GM19452 (cell line): ENCODE results near the gene PCNX4.

Experiments used
- ATAC-seq: cut with Tn5 transposase; IDR thresholded peaks from one replicate; pipeline ENCODE4 v1.9.1; 2021; ENCODE audit not compliant: unreplicated experiment

PCNX4 gene

DNA sequence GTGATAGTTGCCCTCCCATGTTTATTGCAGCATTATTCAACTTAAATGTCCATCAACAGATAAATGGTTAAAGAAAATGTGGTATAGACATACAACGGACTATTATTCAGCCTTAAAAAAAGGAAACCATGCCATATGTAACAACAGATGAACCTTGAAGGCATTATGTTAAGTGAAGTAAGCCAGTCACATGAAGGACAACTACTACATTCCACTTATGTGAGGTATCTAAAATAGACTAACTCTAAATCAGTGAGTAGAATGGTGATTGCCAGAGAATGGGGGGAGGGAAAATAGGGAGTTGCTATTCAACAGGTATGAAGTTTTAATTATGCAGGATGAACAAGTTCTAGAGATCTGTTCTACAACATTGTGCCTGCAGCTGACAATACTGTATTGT is 10.1 kb downstream of the PCNX4 start:
- no peak for ATAC-seq

DNA sequence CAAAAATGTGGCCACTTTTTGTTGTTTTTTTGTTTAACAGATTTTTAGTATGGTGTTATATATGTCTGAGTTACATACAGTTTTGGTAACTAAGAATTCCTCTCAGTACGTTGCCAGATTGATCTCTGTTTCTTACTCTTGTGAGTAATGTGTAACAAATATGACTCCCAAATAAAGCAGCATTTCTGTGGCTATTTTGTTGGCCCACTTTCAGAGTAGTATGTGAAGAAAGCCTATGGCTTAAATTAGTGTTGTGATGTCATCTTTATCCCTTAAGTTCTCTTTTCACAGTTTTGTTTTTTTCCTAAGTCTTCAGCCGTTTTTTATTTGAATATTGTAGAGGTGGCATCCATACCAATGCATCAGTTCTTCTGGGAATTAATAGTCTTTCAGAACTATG is 10.7 kb downstream of the PCNX4 start:
- no peak for ATAC-seq

DNA sequence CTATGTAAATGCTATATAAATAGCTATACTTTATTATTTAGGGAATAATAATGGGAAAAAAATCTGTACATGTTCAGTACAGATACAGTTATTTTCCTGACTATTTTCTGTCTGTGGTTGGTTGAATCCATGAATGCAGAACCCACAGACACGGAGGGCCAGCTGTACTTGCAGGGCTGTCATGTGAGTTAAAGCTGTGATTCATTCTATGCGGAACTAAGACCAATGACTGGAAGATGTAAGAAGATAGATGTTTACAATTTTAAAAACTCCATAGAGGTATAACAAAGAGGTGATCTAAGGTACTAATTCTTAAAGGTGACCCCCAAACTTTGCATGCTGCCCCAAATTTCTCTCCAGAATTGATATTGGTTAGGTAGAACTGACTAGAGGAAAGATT is 14.6 kb downstream of the PCNX4 start:
- no peak for ATAC-seq

DNA sequence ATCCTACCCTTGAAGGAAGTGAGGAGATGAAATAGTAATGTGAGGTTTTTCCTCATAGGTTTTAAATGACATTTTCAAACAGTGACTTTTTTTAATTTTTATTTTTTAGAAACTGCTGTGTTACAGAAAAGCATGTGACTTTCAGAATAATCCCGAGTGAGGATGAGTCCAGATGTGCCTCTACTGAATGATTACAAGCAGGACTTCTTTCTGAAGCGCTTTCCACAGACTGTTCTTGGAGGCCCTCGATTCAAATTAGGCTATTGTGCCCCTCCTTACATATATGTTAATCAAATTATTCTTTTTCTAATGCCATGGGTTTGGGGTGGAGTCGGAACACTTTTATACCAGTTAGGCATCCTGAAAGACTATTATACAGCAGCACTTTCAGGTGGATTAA is 15.8 kb downstream of the PCNX4 start:
- ATAC-seq = no peak

DNA sequence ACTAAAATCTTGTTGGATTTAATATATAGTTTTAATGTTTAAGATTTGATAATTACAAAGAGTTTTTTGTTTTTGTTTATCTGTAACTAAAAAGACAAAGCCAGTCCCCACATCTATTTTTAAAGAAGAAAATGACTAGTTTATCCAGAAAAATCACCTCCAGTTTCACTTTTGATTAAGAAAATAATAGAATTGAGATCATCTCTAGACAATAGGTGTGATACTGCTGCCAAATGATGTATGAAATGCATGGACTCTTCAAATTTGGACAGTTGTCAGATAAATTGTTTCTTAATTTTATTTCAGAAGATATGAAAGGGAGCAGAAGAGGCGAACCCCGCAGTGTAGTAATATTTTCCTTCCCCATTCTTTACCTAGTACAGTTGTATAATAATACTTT is 20.0 kb downstream of the PCNX4 start:
- no peak for ATAC-seq

DNA sequence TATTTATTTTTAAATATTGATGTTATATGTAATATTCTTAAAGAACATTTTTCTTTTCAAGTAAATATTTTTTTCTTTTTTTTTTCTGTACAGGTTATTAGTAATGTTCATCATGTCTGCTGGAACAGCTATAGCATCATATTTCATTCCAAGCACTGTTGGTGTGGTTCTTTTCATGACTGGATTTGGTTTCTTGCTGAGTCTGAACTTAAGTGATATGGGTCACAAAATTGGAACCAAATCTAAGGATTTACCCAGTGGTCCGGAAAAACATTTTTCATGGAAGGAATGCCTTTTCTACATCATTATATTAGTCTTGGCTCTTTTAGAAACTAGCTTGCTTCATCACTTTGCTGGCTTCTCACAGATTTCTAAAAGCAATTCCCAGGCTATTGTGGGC is 23.2 kb downstream of the PCNX4 start:
- no peak for ATAC-seq

DNA sequence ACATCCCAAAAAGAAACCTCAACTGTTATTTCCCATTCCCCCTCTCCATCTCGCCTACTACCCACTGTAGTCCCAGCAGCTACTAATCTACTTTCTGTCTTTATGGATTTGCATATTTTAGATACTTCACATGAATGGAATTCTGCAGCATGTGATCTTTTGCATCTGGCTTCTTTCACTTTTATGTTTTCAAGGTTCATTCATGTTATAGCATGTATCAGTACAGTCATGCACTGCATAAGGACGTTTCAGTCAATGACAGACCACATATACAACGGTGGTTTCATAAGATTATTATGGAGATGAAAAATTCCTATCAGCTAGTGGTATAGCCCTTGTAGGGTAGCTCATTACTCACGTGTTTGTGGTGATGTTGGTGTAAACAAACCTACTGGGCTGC is 24.5 kb downstream of the PCNX4 start:
- no peak for ATAC-seq

DNA sequence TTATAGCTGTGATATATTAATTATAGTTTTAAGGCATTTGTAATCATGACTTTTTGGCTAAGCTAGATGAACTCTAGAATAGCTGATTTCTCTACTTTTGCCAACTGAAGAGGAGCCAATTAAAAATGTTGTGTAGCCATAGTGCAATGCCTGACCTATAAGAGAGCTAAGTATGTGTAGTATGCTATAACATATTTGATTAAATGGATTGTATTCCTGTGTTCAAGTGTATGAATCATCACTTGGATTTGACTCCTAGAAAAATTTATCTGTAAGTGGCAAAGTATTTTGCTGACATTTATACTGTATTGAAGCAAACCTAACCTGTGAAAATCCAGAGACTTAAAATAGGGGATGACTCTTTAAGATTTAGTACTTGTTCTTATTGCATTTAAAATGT is 34.2 kb downstream of the PCNX4 start:
- no peak for ATAC-seq

DNA sequence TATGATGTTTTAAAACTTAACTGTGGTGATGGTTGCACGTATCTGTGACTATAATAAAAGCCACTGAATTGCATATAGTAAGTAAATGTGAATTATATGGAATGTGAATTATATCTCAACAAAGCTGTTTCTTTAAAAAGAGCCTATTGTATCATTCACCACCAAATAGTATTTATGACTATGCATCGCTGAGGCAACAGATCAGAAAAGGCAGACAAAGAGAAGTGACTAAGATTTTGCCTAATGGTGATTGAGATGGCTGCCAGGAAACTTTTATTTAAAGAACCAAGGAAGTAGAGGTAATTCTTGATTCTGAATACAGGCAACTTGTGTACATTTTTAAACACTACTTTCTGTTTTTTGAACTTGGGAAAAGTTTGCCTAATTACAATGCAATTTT is 41.8 kb downstream of the PCNX4 start:
- ATAC-seq = no peak

DNA sequence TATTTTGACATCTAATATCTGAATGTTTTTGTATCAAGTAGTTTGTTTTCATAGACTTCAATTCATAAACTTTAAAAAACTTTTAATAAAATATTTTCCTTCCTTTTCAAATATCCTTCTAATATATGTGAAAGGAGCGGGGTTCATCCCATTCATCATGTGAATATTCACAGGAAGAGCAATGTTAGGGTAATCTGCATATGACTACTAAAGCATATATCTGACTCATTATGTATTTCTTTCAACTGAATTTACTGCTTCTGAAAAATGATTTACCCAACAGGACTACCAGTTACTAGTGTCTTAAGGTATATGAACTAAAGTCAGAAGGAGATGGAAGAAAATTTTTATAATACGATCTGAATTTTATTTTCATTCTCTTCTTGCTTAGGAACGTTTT is 43.0 kb downstream of the PCNX4 start:
- no peak for ATAC-seq

DNA sequence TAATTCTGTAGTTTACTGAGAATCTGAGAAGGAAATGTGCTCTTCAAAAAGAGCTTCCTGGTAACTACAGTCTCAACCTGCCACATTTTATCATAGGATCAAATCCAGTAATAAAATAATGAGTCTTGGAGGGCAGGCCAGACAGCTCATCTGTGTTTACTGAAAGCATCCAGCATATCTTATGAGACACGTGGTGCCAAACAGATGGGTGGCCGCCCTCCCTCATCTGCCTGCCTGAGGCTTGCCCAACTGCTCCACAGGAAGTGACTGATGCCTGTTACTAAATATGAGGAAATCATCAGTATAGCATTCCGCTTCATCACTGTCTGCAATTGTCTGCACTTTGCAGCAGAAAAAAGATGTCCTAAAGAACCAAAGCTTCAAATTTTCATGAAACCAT is 60.0 kb downstream of the PCNX4 start:
- ATAC-seq = peak; percentile 88

DNA sequence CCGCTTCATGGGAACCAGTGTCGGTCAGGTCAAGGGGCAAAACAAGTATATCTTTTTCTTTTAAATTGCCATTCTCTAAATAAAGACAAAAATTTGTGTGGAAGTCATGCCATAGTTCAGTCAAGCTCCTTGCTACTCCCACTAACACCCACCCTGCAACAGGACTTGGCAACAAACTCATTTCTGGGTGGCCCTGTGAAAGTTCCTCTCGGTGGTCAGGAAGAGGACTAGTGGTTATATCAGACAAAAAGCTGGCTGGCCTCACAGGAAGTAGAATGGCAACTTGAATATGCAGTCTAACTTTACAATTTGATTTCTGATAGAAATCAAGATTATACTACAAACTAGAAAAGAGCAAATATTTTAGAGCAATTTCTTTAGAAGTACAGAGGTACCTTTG is 62.3 kb downstream of the PCNX4 start:
- ATAC-seq = no peak

DNA sequence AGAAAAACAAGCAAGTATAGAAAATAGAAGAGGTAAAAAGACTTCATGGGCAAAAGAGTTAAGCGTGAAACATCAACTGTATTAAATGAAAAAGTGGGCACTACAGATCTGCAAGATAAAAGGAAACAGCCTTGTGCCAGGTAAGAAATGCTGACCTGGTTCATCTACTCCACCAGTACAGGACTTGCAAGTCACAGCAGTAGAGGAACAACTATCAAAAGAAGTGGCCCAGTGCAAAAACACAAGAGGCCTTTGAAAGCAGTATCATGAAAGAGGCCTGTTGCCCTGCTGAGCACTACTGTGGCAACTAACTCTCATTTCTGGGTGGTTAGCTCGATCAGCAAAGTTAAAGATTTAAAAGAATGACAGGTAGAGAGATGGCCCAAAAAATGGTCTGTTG is 62.9 kb downstream of the PCNX4 start:
- no peak for ATAC-seq

DNA sequence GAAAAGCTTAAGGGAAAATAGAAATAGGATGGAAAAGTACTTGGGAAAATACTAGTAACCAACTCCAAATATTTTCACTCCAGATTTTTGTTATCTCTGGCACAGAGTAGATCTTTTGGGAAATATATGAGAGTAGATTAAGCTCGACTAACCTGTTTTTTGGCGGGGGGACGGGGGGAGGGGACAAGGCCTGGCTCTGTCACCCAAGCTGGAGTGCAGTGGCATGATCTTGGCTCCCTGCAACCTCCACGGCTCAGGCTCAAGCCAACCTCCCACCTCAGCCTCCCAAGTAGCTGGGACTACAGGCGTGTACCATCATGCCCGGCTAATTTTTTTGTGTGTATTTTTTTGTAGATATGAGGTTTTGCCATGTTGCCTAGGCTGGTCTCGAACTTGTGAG is 68.7 kb downstream of the PCNX4 start:
- no peak for ATAC-seq

DNA sequence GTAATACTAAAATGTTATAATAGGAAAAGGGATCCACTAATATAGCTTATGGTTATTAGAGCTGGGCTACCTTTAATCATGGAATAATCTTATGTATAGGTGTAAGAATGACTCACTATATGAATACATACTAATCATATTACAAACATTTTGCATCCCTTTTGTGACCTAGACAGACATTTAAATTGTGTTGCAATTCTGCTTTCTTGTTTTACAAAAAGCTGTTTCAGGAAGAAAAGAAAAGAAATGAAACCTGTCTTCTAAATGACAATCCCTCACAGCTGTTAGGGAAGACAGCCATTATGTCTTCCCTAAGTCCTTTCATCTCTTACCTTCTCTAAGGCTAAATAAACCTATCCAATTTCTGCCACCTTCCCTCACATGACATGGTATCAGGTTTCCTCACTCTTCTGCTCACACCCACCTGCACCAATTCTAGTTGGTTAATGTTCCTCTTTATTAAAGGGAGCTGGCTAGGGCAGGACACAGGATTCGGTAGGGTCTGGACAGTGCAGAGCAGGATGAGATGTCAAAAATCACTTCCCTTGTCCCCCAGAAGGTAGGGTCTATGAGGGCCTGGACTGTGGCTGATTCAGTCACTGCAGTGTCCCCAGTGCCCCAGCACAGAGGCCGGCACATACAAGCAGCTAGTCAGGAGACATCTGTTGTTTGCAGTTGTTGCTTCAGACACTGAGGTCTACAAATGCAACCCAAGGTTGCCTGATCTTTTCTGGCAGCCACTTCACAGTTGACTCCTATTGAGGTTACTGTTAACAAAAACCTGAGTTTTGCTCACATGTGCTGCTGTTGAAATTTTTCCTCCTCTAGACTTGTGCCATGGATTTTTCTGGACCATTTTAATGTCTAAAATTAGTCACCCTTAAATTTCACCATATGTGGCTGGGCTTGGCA is 69.7 kb downstream of the PCNX4 start:
- no peak for ATAC-seq

DNA sequence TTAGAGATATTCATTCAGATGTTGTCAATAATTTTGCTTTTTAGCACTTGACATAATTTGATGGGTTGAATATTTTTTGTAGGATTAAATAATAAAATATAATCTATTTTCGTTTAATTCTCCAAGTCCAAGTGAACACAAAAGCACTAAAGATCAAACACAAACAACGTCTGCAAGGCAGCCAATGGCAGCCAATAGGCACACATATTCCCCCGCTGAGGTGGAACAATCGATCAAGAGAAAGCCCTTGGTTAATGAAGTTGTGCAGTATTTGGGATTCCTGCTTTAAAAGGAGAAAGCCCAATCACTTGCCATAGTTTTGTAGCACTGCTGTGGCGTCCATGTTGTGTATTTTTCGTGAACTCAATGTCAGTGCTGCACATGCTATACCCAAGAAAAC is 72.0 kb downstream of the PCNX4 start:
- no peak for ATAC-seq

DNA sequence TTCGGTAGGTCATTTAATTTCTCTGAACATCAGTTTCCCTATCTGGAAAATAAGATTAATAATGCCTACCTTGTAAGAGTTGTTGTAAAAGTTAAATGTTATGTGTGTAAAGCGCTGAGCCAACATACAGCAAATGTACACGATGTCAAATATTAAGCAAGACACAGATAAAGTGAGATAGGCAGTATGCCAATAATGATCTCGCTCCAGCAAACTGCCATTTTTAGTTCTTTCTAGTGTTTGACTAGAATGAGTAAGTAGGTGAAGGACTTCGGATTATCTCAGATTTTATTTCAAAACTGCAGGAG is 72.6 kb downstream of the PCNX4 start:
- peak; percentile 7 for ATAC-seq

DNA sequence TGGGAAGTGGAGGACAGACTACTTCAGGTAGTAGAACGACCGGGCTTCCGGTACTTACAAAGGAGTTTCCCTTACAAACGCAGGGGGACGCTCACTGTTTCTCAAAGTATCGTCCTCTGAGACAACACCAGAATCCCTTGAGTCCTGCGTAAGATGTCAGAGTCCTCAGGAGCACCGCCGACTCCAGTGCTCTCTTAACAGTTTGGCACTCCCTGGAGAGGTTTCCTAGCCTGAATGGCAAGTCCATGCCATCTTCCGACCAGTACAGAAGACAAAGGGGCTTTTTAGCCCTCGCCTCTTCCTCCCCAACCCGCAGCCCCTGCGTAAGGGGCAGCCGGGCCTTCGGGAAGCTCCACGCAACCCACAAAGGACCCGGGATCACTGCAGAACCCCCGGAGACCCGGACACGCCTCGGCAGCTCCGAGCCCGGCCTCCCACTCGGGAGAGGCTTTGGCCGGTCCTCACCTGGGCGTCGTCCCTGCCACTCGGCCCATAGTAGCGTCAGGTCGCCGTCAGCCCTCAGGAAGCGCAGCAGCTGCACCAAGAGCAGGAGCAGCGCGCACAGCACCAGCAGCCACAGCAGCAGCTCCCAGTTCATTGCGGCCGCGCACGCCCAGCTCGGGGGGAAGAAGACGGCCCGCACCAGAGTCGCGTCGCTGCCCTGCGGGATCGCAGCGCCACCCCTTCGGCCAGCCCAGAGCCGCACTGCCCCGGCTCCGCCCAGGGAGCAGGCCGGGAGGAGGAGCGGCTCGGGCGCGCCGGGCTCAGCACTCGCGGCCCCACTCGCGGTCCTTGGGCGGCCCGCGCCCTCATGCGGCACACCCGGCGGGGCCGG is 73.2 kb downstream of the PCNX4 start, which contains the start of gene DHRS7:
Gene DHRS7, minus strand, starts transcription at position 687 of the 835 bp plus-strand sequence. Its CDS starts 89 bp downstream, at position 598.
- ATAC-seq = peak; percentile 83

DNA sequence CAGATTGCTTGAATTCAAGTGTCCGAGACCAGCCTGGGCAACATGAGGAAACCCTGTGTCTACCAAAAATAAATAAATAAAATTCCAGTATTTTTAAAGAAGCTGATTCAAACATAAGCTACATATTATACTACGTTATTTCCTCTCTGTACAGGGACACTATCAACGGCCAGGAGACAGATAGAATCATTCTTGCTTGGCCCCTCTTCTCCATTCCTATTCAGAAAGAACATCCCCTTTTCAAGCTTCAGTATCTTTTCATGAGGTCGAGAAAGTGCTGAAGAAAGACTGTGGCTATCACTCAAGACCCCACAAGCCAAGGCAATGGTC is 73.8 kb downstream of the PCNX4 start:
- ATAC-seq = peak; percentile 13

DNA sequence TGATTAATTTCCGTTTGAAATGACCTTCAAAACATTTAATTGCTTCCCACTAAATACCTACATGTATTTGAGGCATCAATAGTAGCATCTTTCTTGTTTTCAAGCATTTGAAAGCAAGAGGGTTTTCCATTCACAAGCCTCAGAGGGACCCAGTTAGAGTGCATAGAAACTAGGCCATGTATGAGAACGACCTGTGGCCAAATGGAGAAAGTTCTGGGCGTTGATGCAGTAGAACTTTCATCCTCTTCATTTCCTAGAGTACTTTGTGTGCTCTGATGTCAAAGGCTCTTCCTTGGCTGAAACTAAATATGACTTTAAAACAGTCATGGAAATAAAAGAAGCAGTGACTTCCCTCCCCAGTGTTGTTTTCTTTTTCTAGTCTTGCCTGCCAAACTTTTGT is 74.4 kb downstream of the PCNX4 start:
- no peak for ATAC-seq

DNA sequence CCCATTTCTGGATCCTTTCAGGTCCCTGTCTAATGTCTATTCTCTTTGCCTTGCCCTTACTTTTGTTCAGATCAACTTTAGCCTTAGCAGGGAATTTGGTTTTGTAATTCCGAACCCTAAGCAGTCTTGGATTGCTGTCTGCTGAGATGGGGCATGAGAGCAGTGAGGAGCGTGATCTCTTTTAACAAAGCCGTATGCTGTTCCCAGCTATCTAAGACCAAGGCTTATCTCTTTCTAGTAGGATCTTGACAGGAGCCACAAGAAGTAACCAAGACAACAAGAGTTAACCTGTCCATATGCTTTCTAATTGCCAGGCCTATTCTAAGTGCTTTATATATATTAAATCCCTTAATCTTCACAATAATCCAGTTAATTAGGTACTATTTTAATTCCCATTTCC is 78.0 kb downstream of the PCNX4 start:
- ATAC-seq = no peak

DNA sequence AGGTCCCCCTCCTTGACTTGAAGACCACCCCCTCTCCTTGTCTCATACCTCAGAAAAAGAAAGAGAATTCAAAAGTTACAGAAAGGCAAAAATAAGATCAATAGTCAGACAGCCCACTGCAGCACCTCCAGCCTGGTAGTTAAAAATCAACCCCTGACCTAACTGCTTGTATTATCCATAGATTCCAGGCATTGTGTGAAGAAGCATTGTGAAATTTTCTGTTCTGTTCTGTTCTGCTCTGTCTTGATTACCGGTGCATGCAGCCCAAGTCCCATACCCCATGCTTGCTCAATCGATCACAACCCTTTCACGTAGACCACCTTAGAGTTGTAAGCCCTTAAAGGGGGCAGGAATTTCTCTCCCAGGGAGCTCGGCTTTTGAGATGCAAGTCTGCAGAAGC is 79.2 kb downstream of the PCNX4 start:
- no peak for ATAC-seq
